K562 (cell line): ENCODE results near the gene MRPL2. TPM values are rescaled to one million over a fixed set of nuclear protein-coding genes. Genes with fewer than 3 reads are reported as not detected.

Source experiments
- ATAC-seq: fragments of 200-7000 bp; cut with Tn5 transposase; 3 replicates; pipeline ENCODE4 v1.9.1; 2020; ENCODE audit warnings: moderate library complexity
- Bru-seq: library from RNA; stranded (reverse); fragments of 400-500 nt; gene quantifications from one replicate; lab custom pipeline; 2021; lab: Mats Ljungman, UMichigan
- BruChase-seq, 2 experiments: library from RNA; stranded (reverse); fragments of 400-500 nt; gene quantifications; one replicate each; lab custom pipeline; 2021; lab: Mats Ljungman, UMichigan
- BruUV-seq: library from RNA; stranded (reverse); fragments of 400-500 nt; replicated peaks from 2 replicates; lab custom pipeline; 2021; lab: Mats Ljungman, UMichigan
- CTCF ChIA-PET: fragments of 300-600 bp; formaldehyde crosslinking; extraction: SDS; loops from one replicate; lab custom pipeline; 2021; ENCODE audit warnings: low intra/inter-chr PET ratio; lab: Yijun Ruan, JAX
- POLR2A ChIA-PET: fragments of 300-600, 350-650 bp; sonication (Branson Sonifier 250); formaldehyde crosslinking; extraction: SDS; loops from one replicate; lab custom pipeline; 2021; ENCODE audit warnings: antibody characterized with exemption, inconsistent platforms; lab: Yijun Ruan, JAX
- DNase-seq, 4 experiments: peaks; one replicate each; pipeline versions ENCODE4 v3.0.0 to v3.0.0-alpha.2; 2011 to 2018; ENCODE audit warnings: low spot score in 3 of 4, mixed read lengths in 3 of 4; ENCODE audit errors: extremely low read depth in 1 of 4
- FAIRE-seq: peaks from 2 replicates; lab custom pipeline; 2011; peaks lifted over from hg19 to GRCh38; lab: Jason Lieb, UNC
- H2AFZ ChIP-seq: 2 replicates; pipeline ENCODE4 v1.6.0; 2011; ENCODE audit warnings: low read depth, low read length, control low read depth, inconsistent platforms
- H3K27ac ChIP-seq: fragments of 200-600 bp; 3 replicates; pipeline ENCODE4 v1.8.0; 2011; ENCODE audit warnings: low read depth, mild to moderate bottlenecking, control low read depth, inconsistent platforms, low read length, moderate library complexity, mixed read lengths; ENCODE audit errors: extremely low read depth
- H3K27me3 ChIP-seq, 2 experiments: fragments of 300-600 bp in 1 of 2; 2 replicates in 1 of 2; 3 replicates in 1 of 2; pipeline versions ENCODE4 v1.6.0 to v1.8.0; 2011; ENCODE audit warnings: inconsistent platforms in 2 of 2, low read length in 2 of 2, mild to moderate bottlenecking in 1 of 2, mixed read lengths in 1 of 2, moderate library complexity in 1 of 2; ENCODE audit not compliant: control insufficient read depth in 2 of 2, insufficient read depth in 2 of 2
- H3K36me3 ChIP-seq: fragments of 300-600 bp; 3 replicates; pipeline ENCODE4 v1.8.0; 2011; ENCODE audit warnings: mild to moderate bottlenecking, low read length, inconsistent platforms; ENCODE audit not compliant: control insufficient read depth, insufficient read depth
- H3K4me1 ChIP-seq, 2 experiments: fragments of 200-600 bp in 1 of 2; replicated peaks in 1 of 2; 2 replicates in 1 of 2; 3 replicates in 1 of 2; pipeline versions ENCODE4 v1.5.1 to v1.8.0; 2011; ENCODE audit warnings: inconsistent platforms in 2 of 2, low read length in 2 of 2, mild to moderate bottlenecking in 1 of 2, mixed read lengths in 1 of 2, moderate library complexity in 1 of 2; ENCODE audit not compliant: control insufficient read depth in 2 of 2, insufficient read depth in 2 of 2
- H3K4me2 ChIP-seq: 2 replicates; pipeline ENCODE4 v1.6.1; 2011; ENCODE audit warnings: low read length, control low read depth, inconsistent platforms, mixed read lengths; ENCODE audit not compliant: insufficient read depth
- H3K4me3 ChIP-seq: fragments of 200-600 bp; sonication (generic), shearing (Covaris generic); 2 replicates; pipeline ENCODE4 v1.5.1; 2016; ENCODE audit warnings: control low read depth, inconsistent platforms
- H3K79me2 ChIP-seq: fragments of 200-600 bp; 3 replicates; pipeline ENCODE4 v1.8.0; 2011; ENCODE audit warnings: low read length, inconsistent platforms; ENCODE audit not compliant: control insufficient read depth, insufficient read depth
- H3K9ac ChIP-seq, 2 experiments: 2 replicates each; pipeline versions ENCODE4 v1.6.0 to v1.6.1; 2011; ENCODE audit warnings: low read depth in 2 of 2, low read length in 2 of 2, control low read depth in 1 of 2, inconsistent platforms in 1 of 2, mild to moderate bottlenecking in 1 of 2, mixed read lengths in 1 of 2; ENCODE audit not compliant: insufficient read depth in 1 of 2
- H3K9me1 ChIP-seq: one replicate; pipeline ENCODE4 v1.6.0; 2011; ENCODE audit warnings: inconsistent platforms, mild to moderate bottlenecking, low read length, moderate library complexity; ENCODE audit not compliant: control insufficient read depth, insufficient read depth
- H3K9me3 ChIP-seq: replicated peaks from 2 replicates; pipeline ENCODE4 v1.5.1; 2011; ENCODE audit warnings: low read depth, low read length, inconsistent platforms; ENCODE audit not compliant: control insufficient read depth, insufficient read depth
- H4K20me1 ChIP-seq: replicated peaks from 2 replicates; pipeline ENCODE4 v1.6.1; 2011; ENCODE audit warnings: low read length, inconsistent platforms, mixed read lengths; ENCODE audit not compliant: control insufficient read depth, insufficient read depth
- AFF1 ChIP-seq, 2 experiments: fragments of 450-650 bp; IDR thresholded peaks; 2 replicates each; pipeline ENCODE4 v1.6.1; 2018; ENCODE audit warnings: mild to moderate bottlenecking in 2 of 2, low read depth in 1 of 2; ENCODE audit not compliant: partially characterized antibody in 2 of 2
- ELF2 ChIP-seq: fragments of 250-450 bp; sonication (Bioruptor Pico); IDR thresholded peaks from 2 replicates; pipeline ENCODE4 v1.5.0; 2021; ENCODE audit warnings: mild to moderate bottlenecking
- MTA3 ChIP-seq: fragments of 450-650 bp; formaldehyde crosslinking; IDR thresholded peaks from 2 replicates; pipeline ENCODE4 v1.6.1; 2017; ENCODE audit warnings: mild to moderate bottlenecking, borderline replicate concordance
- PHB ChIP-seq: fragments of 250-450 bp; sonication (Bioruptor Pico); IDR thresholded peaks from 2 replicates; pipeline ENCODE4 v1.5.0; 2021
- PML ChIP-seq: IDR thresholded peaks from 2 replicates; pipeline ENCODE4 v1.6.1; 2012; ENCODE audit warnings: low read length, inconsistent platforms
- XRCC4 ChIP-seq: IDR thresholded peaks from one replicate; pipeline ENCODE4 v1.6.1; 2011; ENCODE audit not compliant: insufficient read depth, insufficient read length; ENCODE audit errors: extremely low read depth
- ZFP1 ChIP-seq: fragments of 450-650 bp; formaldehyde crosslinking; IDR thresholded peaks from 2 replicates; pipeline ENCODE4 v1.4.0; 2020; ENCODE audit warnings: mild to moderate bottlenecking, mixed read lengths
- ZNF586 ChIP-seq: fragments of 450-650 bp; formaldehyde crosslinking; conservative IDR thresholded peaks from 2 replicates; pipeline ENCODE4 v1.4.0; 2020; ENCODE audit warnings: mild to moderate bottlenecking, moderate library complexity
- WGBS: fragments of 100-300 bp; shearing (Covaris generic); methylation state at CpG from one replicate; pipeline ENCODE4 v1.1.6; 2016; ENCODE audit warnings: low coverage, mixed read lengths; ENCODE audit not compliant: insufficient coverage; ENCODE audit errors: missing lambda C conversion rate; 5-methylcytosine and 5-hydroxymethylcytosine counted together
- in situ Hi-C: fragments of 300-500 bp; cut with MboI; formaldehyde crosslinking; loops from 4 replicates; pipeline ENCODE4 v1.15.0; 2018; ENCODE audit warnings: inconsistent platforms, mixed read lengths
- intact Hi-C: fragments of 100-400 bp; cut with micrococcal nuclease; formaldehyde crosslinking; loops from 2 replicates; pipeline ENCODE4 v1.14.2; 2022
- long read RNA-seq, 3 experiments: library from polyadenylated mRNA in 2 of 3; library from RNA in 1 of 3; unstranded in 2 of 3; stranded (forward) in 1 of 3; transcript quantifications; one replicate each; pipeline ENCODE4 v2.0.0, GENCODE V29; 2019 to 2022
- polyA minus RNA-seq, 3 experiments: library from RNA; depleted of rRNA, polyadenylated mRNA; stranded (reverse); fragments of >200 nt; gene quantifications; 2 replicates each; pipeline ENCODE4 v1.2.3, GENCODE V29; 2011
- polyA plus RNA-seq, 8 experiments: library from polyadenylated mRNA; depleted of rRNA in 4 of 8; stranded (reverse) in 5 of 8; unstranded in 3 of 8; fragments of >200 nt; fragmentation: Nextera tagmentation in 2 of 8; fragmentation: Illumina TruSeq in 1 of 8; extraction: Ambion mirVana in 2 of 8; extraction: Trizol in 1 of 8; gene quantifications; 2 replicates each; pipeline versions ENCODE4 v1.2.1 to v1.2.3, GENCODE V29; 2011 to 2014; ENCODE audit warnings: inconsistent platforms in 1 of 8, missing spikeins in 1 of 8
- total RNA-seq, 7 experiments: library from RNA; depleted of rRNA in 6 of 7; stranded (reverse); fragments of >200 nt in 6 of 7; fragmentation: Illumina TruSeq in 2 of 7; extraction: Trizol in 2 of 7; gene quantifications; 2 replicates each; pipeline versions ENCODE4 v1.2.1 to v1.2.3, GENCODE V29; 2011 to 2021; ENCODE audit warnings: low replicate concordance in 1 of 7

MRPL2 gene
- 55.0 and 103 TPM in 2 replicates for total RNA-seq (2011; cell fraction: chromatin; rRNA removed; ENCODE audit: low replicate concordance)
- 75.3 and 93.7 TPM in 2 replicates for total RNA-seq (2011; cell fraction: nucleolus; rRNA removed)
- 73.5 and 75.7 TPM in 2 replicates for total RNA-seq (2011; cell fraction: nucleoplasm; rRNA removed)
- total RNA-seq (2014; rRNA removed) (87.3 and 125 TPM in 2 replicates), total RNA-seq (2014; rRNA removed; fragmentation: Illumina TruSeq; extraction: Trizol) (95.4 and 98.5 TPM in 2 replicates), total RNA-seq (2015; rRNA removed; fragmentation: Illumina TruSeq; extraction: Trizol) (121 and 125 TPM in 2 replicates), total RNA-seq (2021) (254 and 262 TPM in 2 replicates), polyA plus RNA-seq (2011; rRNA removed) (80.6 and 130 TPM in 2 replicates), polyA plus RNA-seq (2014; fragmentation: Illumina TruSeq; extraction: Trizol) (195 and 200 TPM in 2 replicates), polyA plus RNA-seq (2014; fragmentation: Nextera tagmentation; extraction: Ambion mirVana) (100 to 1,000 TPM in 1 of 2 experiments, 10 to 100 TPM in 1; 63.1 to 130 TPM), polyA plus RNA-seq (2014; rRNA removed) (131 and 157 TPM in 2 replicates), polyA minus RNA-seq (2011; rRNA and poly(A)+ RNA removed) (55.0 and 56.7 TPM in 2 replicates), Bru-seq, nascent RNA (percentile 97 among the genes with signal in this experiment), BruChase-seq, experiment 1, labeled RNA remaining after a 2-hour chase (percentile 89 among the genes with signal in this experiment), BruChase-seq, experiment 2, labeled RNA remaining after a 6-hour chase (percentile 87 among the genes with signal in this experiment)
- 93.9 and 148 TPM in 2 replicates for polyA plus RNA-seq (2011; cell fraction: cytosol; rRNA removed)
- 109 and 125 TPM in 2 replicates for polyA plus RNA-seq (2011; cell fraction: nucleus; rRNA removed)
- 159 and 194 TPM in 2 replicates for polyA plus RNA-seq (2012)
- 65.4 and 78.7 TPM in 2 replicates for polyA minus RNA-seq (2011; cell fraction: cytosol; rRNA and poly(A)+ RNA removed)
- polyA minus RNA-seq (2011; cell fraction: nucleus; rRNA and poly(A)+ RNA removed) = 19.1 and 29.4 TPM in 2 replicates
- long read RNA-seq, experiment 1, transcript MRPL2-201 (6 exons, 899 nt) = minor isoform, 24 of 262 reads
- long read RNA-seq, experiment 1, transcript MRPL2-202 (7 exons, 1,588 nt) = major isoform, 115 of 262 reads
- long read RNA-seq, experiment 1, transcript MRPL2-208 (3 exons, 570 nt) = minor isoform, 5 of 262 reads
- long read RNA-seq, experiment 1, partial matches to known transcripts = 19 of 262 reads
- long read RNA-seq, experiment 1, other reads (novel, unspliced or antisense) = 92 of 262 reads
- long read RNA-seq, experiment 2, transcript MRPL2-208 (3 exons, 570 nt) = minor isoform, 5 of 190 reads
- long read RNA-seq, experiment 2, transcript MRPL2-203 (2 exons, 689 nt) = minor isoform, 6 of 190 reads
- long read RNA-seq, experiment 2, transcript MRPL2-201 (6 exons, 899 nt) = minor isoform, 7 of 190 reads
- long read RNA-seq, experiment 2, transcript MRPL2-202 (7 exons, 1,588 nt) = major isoform, 57 of 190 reads
- long read RNA-seq, experiment 2, partial matches to known transcripts = 8 of 190 reads
- long read RNA-seq, experiment 2, other reads (novel, unspliced or antisense) = 105 of 190 reads
- long read RNA-seq, experiment 3, transcript MRPL2-202 (7 exons, 1,588 nt) = major isoform, 69 of 101 reads
- long read RNA-seq, experiment 3, transcript MRPL2-208 (3 exons, 570 nt) = minor isoform, 6 of 101 reads
- long read RNA-seq, experiment 3, transcript MRPL2-201 (6 exons, 899 nt) = minor isoform, 7 of 101 reads
- long read RNA-seq, experiment 3, partial matches to known transcripts = 5 of 101 reads
- long read RNA-seq, experiment 3, other reads (novel, unspliced or antisense) = 11 of 101 reads

GRCh38 chr6:43059168-43060033 lies at the start of gene MRPL2, which contains the start of gene KLC4:
Gene MRPL2 (minus strand): TSS chr6:43059434. CDS start chr6:43059381, 53 bp downstream.
Gene KLC4 (plus strand): TSS chr6:43059631. CDS start chr6:43061336, 1,705 bp downstream.
- ATAC-seq (peak; percentile 97), FAIRE-seq (peak; percentile 100), DNase-seq (peak; percentile 99 to 100 (median 100))
- CTCF ChIA-PET = interaction anchor here (0.5 to 0.6 kb wide), 2 partner anchors 76 to 112 kb away, joined by 3 read pairs; no protein-coding TSS in a partner anchor
- H4K20me1 ChIP-seq = no peaks in the 10 kb centered on the region
- peaks cover 21% of the 10 kb centered on the region for H3K79me2 ChIP-seq
- no peaks in the 10 kb centered on the region for H3K9me3 ChIP-seq
- peak within 1 kb of the TSS; percentile 96 to 97 for H3K9ac ChIP-seq
- intact Hi-C loops = loop anchor here (2.0 kb wide), 1 partner anchor 45 kb away; the partner anchor contains the start of gene KLHDC3
- POLR2A ChIA-PET = interaction anchor here (0.5 to 2.4 kb wide), 13 partner anchors 10 to 806 kb away, joined by 3 to 10 read pairs (median 4); partner anchors contain the start of genes KLHDC3, MEA1 and PPP2R5D
- BruUV-seq = no TSS peak
- H3K4me3 ChIP-seq = peak within 1 kb of the TSS; percentile 88
- H3K36me3 ChIP-seq = peaks cover 43% of the 10 kb centered on the region
- peak within 1 kb of the TSS; percentile 96 for H3K27ac ChIP-seq
- no peaks in the 10 kb centered on the region for H3K9me1 ChIP-seq
- peaks cover 15 to 18% of the 10 kb centered on the region in 2 experiments for H3K4me1 ChIP-seq
- peak within 1 kb of the TSS; percentile 98 for H2AFZ ChIP-seq
- H3K4me2 ChIP-seq = peak within 1 kb of the TSS; percentile 96
- in situ Hi-C loops = no loop called here
- under 1% methylated on average over 61 of the region's 64 CpGs for WGBS
- no peaks in the 10 kb centered on the region for H3K27me3 ChIP-seq
- TF ChIP-seq ZNF586 (CRISPR knock-in tag) (no peak), MTA3 (no peak), XRCC4 (no peak), ZFP1 (CRISPR knock-in tag) (no peak), PML (peak; percentile 79), AFF1 (IDR thresholded peaks at IDR 0.05; ENCODE audit: low read depth in 1 of 2, partially characterized antibody in 2 of 2) (peak in 1 of 2 experiments; percentile 65), ELF2 (no peak), PHB (CRISPR knock-in tag) (no peak)
